HG02763 (cell line): Measurements from ENCODE around the gene RAB20.

Experiments used
- ATAC-seq: cut with Tn5 transposase; IDR thresholded peaks from one replicate; pipeline ENCODE4 v1.9.1; 2021; ENCODE audit warnings: mild to moderate bottlenecking, moderate library complexity; ENCODE audit not compliant: unreplicated experiment

RAB20 gene

DNA sequence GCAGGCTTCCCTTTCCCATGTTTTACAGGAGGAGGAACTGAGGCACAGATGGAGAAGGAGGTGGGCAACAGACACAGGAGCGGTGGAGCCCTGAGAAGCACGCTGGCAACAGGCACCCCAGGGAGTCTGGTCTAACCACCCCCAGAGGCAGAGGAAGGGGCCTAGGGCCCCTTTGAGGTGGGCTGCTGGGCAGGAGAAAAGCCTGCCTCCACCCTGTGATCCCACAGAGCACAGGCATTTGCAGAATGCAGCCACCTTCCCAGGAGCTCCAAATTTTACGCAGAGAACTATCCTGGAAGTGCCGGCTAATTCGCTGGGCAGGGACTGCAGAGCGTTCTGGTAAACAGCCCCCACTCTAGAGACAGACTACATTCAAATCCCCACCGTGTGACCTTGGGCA, 30.4 kb downstream of the RAB20 start:
- ATAC-seq: no peak

DNA sequence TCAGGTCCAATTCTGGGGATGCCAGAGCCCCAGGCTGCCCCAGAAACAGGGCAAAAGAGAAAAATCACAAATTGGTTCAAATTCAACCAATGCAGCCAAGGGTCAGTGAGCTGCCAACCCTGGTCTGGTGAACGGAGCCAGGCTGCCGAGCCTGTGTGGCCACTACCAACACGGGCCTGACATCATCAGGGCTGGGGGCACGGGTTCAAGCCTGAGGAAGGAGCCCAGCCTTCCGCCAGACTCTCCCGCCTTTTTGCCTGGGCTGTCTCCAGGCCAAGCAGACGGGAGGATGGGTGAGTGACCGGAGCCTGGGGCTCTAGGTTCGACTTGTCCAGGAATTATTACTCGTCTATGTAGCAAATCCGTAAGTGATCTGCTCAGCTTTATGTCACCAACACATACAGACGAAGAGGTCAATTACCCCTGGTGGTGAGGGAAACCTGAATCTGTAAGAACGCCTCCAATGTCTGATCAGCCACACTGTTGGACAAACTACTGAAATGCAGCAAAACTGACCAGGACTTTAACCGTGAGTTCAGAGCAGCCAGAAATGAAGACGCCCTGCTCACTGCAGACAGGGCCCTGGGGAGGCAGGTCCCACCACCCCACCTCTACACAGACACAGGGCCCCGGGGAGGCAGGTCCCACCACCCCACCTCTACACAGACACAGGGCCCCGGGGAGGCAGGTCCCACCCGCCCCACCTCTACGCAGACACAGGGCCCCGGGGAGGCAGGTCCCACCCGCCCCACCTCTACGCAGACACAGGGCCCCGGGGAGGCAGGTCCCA, 31.8 kb downstream of the RAB20 start:
- ATAC-seq: no peak

DNA sequence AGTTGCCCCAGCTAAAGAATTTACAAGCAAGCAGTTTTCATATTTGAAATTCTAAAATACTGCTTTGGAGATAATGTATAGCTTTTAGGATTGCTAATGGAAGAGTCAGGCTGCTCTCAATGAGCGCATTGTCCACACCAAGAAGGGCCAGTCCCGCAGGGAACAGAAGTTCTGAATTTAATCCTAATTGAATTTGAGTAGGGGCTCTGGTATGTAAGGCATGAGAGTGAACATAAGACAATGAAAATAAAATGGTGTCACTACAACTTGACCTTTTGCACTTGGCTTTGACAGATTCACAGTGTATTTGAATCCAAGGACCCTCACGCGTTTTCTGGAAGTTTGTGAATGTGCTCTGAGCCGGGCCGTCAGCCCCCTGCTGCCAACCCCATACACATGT, 32.6 kb downstream of the RAB20 start:
- no peak for ATAC-seq

DNA sequence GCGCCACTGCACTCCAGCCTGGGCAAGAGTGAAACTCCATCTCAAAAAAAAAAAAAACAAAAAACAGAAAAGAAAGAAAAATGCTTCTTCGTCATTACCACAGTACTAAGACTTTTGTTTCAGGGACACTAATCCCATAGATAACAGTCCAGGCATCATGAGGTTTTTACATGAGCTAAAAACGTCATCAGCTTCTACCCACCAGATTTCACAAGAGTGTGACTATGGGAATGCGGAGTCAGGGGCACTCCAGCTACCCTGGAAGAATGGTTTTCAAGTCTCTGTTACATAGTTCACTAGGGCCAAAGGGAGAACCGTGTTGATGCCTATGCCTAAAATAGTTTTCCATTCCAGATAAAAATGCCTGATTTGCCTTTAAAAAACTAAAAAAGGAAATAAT, 33.2 kb downstream of the RAB20 start:
- no peak for ATAC-seq

DNA sequence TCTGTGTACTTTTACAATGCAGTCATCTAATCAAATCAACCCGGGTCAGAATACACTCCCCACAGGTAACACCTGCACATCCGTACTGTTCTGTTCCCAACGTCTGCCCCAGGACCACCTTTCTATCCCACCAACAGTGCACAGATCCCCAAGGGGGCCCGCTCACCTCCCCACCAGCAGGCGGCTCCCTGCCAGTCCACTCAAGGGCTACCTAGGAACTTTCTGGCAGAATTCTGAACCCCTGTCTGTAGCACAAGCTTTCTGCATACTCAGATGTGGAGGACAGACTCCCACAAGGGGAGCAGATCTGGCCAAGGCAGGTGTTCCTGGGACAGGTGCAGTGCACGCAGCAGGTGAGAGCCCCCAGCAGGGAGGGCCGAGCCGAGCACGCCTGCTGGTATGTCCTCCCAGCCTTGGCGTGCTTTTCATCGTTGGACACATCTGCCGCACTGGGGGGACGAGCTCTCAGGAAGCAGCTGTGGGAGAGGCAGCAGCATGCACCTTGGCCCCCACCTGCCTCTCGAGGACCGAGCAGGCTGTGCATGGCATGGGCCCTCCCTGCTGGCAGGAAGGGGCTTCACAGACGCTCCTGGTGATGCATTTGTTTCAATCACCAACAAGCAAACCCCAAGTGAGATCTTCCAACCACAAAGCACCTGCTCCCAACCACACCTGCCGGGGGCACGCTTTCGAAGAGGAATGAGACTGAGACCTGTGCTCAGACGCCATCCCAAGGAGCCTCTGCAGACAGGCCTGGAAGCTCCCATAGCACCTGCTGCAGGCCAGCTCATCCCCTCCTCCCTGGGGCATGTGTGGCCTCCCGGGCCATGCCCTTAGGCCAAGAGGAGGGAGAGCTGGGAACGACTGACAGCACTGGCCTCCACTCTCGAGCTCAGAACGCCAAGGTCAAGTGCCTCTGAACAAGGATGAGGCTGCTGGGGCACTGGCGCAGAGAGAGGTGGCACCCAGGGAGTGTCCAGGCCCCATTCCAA, 35.9 kb downstream of the RAB20 start:
- ATAC-seq: peak; percentile 75

DNA sequence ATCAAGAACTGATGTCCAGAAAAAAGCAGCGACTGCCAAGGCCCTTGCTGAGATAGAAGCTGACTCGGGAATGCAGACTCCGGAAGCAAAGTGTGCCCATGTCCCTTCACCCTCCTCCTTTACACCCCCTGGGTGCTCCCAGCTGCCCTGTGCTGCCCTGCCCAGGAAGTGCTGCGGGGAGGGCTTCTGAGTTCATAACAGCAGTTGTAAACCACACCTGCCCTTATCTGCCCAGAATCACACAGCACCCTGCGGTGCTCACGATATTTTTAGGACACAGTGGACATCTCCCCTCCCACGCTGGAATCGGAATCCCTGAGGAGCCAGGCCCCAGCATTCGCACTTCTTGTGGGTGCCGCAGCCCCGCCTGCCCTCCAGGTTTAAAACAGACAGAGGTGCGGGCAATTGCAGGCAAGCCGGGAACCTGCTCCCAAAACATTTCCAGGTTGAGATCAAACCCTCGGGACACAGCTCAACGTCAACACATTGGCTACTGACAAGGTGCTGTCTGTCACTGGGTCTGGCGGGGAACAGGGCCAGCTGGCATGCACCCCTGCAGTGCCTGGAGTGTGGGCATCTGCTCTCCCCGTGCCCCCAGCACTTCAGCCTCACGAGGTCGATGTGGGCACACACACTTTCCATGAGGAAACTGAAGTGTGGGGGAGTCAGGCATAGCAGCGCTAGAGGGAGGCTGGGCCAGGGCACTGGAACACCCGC, 36.8 kb downstream of the RAB20 start:
- no peak for ATAC-seq

DNA sequence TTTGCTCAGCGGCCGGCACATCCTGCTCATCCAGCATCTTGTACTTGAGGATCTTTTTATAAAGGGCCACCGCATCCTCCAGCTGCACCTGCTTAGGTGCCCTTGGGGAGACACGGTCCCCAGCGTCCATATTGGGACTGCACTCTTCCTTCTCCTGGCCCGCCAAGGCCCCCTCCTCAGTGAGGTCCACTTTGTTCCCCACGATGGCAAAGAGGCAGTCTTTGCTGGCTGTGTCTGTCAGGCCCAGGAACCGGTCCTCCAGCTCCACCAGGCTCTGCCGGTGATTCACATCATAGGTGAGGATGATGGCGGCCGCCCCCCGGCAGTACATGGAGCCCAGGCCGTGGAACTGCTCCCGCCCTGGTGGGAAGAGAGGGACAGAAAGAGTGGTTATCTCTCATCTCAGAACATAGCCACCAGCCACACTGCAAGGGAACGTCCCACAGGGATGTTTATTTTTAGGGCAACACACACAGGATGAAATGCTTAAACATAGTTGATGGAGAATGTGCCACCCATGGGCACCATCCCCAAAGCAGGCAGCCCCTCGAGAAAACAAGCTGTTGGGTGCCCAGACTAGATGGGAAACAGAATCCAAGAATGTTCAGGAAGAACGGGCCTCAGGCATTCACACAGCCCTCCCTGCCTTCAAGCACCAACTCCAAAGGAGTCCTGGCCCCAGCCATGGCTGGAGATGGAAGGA, 37.5 kb downstream of the RAB20 start:
- ATAC-seq: no peak

DNA sequence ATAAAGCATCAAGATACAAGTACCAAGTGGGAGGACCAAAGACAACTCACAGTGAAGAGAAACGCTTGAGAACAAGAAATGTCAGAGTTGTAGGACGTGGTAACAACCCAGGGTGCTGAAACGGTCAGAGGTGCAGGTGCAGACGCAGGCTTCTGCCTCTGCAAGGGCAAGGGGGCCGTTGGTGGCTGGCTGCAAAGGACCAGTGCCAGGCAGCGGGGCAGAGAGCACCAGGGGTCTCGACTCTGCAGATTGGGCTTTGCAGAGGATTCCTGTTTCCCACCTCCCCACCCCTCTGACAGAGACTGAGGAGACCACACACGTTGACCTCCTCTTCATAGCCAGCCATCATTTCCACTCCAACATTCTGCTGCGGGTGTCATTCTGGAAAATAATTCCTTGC, 38.3 kb downstream of the RAB20 start:
- ATAC-seq: no peak

DNA sequence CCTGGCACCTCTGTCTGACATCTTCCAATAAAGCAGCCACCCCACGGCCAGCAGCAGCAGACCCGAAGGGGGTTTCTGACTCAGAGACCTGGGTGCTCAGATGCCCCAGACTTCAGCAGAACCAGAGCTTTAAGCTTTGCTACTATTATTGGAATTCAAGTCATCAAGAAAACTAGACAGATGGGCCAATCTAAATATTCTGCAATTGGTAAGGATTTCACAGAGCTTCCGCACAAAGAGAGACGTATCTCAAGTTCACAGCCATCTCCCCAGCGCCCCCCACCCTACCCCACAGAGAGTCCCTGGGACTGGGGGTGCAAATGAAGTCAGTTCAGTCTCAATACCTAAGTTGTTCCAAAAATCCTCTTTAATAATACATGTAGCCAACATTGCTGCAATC, 38.8 kb downstream of the RAB20 start:
- no peak for ATAC-seq

DNA sequence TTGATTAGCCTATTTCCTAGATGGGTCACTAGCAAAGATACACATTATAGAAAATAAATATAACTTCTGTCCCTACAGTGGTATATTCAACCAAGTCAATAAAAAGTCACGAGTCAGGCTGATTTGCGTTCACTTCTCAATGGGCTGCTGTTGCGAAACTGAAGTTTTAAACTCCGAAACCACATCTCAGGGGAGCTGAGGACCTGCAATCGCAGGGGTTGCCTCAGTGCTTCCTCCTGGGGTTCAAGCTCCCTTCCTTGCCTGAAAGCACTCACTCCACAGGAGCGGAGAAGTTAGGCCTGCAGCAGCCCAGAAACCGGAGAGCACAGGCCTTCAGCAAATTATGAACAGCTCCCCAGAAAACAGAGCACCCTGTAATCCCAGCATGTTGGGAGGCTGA, 39.6 kb downstream of the RAB20 start:
- no peak for ATAC-seq

DNA sequence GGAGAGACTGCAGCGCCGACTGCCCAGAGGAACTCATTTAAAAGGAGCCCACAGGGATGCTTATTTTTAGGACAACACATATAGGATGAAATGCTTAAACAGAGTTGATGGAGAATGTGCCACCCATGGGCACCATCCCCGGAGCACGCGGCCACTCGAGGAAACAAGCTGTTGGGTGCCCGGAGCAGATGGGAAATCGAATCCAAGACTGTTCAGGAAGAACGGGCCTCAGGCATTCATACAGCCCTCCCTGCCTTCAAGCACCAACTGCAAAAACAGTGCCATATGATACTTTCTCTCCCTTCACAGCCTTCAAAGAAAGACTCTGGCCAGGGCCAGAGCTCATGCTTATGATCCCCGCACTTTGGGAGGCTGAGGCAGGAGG, 40.2 kb downstream of the RAB20 start:
- no peak for ATAC-seq

DNA sequence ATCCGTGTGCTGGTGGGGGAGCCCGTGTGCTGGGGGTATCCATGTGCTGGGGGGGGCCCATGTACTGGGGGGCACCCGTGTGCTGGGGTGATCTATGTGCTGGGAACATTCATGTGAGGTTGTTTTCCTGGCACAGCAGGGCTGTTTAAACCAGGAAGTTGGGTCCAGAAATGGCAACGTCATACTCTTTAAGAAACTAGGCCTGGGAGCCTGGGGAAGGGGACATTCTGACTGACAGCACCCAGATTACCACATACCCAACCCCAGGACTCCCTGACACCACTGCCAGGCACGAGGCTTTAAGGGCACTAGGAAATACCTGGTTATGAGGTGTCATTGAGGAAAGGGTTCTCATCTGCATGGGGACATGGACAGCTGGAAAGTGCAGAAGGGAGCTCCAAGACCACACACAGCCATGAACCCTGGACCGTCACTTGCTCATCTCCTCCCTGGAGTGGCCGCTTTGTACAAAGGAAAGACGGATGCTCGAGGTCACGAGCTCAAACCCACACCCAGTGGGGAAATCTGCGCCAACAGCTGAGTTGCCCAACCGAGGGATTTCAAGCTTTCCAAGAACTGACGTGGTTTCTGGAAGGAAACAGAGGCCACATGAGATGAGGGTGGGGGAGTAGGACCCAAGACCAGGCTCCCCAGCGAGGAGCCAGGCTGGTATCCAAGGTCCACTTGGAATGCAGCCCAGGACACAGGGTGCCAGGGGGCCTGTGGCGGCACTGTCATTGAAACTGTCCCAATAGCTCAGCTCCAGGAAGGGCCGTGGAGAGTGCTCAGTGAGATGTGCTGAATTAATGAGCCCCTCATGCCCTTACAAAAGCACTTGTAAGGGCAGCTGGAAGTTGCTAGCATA, 40.9 kb downstream of the RAB20 start:
- no peak for ATAC-seq

DNA sequence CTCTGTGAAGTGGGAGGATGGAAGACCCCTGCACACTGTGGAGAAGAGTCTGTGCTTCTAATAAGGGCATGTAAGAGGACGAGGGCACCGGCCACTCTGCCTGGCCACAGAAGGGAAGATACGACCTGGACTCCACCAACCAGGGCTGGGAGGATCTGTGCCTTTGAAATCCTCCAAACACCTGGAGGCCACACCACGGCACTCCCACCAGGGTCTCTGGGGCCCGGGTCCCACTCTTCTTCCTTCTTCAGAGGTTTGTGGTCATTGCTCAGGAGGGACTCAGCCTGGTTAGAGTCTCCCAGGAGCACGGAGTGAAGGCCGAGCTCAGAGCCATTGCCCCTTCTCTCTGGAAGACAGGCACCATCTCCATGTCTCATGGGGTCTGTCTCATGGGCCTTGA, 42.0 kb downstream of the RAB20 start:
- ATAC-seq: no peak

DNA sequence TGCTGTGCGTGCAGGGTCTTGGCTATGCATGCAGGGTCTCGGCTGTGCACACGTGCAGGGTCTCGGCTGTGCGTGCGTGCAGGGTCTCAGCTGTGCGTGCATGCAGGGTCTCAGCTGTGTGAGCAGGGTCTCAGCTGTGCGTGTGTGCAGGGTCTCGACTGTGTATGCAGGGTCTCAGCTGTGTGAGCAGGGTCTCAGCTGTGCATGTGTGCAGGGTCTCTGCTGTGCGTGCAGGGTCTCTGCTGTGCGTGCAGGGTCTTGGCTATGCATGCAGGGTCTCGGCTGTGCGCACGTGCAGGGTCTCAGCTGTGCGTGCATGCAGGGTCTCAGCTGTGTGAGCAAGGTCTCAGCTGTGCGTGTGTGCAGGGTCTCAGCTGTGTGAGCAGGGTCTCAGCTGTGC, 42.5 kb downstream of the RAB20 start:
- no peak for ATAC-seq

DNA sequence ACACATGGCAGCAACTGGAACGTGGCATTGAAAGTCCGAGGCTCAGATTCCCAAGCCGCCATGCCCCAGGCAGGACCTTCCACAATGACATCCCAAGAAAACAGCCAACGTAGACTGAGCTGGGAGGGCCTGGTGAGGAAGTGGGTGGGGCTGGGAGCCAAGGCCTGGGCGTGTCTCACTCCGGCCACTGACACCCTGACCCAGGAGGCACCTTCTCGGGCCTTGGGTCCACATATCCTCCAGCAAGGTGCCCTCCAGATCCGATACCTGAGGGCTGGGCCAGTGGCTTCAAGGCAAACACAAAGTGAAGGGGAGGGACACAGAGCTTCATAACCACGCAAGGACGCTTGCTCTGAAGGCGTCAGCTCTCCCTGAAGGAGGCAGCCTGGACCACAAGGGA, 43.0 kb downstream of the RAB20 start:
- ATAC-seq: no peak

DNA sequence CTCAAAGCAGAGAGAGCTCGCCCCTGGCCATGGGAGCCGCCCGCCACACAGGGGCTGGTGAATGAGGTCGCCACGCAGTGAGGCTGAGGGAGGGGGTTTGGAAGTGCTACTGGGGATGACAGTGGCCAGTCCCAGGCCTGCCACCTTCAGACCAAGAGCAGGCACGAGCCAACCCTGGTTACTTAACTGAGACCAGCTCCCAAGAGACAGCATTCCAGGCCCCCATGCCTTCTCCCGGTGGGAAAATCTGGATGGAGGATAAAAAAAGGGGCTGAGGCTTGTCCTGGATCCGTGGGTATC, 43.3 kb downstream of the RAB20 start:
- no peak for ATAC-seq

DNA sequence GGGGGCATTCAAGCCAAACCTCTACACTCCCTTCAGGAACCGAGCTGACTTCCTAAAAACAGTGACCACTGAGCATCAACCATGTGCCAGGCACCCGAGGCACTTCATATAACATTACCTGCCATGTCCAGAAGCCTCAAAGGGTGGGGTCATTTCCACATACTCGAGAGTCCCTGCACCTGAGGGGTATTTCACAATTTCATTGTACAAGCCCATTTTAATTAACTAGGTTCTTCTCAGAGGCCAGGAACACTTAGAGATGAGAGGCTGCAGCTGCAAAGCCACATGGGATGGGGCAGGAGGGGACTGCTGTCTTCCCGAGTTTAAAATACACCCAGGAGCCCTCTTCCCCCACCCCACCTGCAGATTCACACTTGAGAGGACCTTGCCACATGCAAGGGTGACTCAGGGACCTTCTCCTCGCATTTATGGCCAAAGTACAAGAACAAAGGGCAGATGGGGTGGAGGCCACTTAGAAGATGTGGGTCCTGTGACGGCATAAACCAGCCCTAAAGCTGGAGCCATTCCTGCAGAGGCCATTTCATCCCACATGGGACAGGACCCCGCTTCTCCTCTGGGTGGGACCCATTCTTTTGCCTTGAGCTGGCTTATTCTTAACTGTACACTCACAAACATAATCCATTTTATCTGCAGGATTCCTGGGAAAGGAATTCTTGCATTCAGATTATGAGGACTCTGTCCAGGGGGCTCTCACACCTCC, 43.9 kb downstream of the RAB20 start:
- no peak for ATAC-seq

DNA sequence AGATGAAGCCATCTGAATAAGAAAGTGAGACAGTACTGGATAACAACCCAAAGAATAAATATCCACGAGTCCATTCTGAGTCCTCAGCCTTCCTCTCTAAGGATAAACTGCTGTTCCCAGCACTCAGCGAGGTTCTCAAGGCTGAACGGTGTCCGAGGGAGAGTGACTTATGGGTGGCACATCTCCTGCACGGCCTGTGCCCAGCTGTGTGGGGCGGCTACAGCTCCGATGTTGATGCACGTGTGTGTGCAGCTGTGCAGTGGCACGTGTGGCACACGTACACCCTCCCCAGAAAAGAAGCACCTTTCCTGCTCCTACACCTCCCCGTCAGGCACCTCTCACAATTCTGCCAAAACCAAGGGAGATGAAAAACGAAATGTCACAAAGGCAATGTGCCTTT, 45.0 kb downstream of the RAB20 start:
- ATAC-seq: no peak

DNA sequence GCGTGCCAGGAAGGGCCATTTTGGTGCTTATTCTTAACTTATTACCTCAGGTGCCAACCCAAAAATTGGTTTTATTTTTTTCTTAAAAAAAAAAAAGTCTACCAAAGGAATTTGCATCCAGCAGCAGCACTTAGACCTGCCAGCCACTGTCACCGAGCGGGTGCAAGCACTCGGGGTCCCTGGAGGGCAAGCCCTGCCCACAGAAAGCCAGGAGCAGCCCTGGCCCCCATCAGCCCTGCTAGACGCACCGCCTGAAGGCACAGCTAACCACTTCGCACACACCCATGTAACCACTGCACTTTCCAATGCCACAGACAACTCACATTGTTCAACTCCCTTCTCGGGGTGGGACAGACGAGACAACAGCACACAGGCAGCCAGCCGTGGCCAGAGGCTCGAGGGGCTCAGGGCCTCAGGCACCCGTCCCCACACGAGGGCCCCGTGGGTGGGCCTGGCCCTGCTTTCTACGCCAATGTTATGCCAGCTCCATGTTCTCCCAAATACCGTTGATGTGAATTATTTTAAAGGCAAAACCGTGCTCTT, 49.3 kb downstream of the RAB20 start:
- ATAC-seq: no peak
